Esophagus squamous epithelium (tissue), 4 donors: ENCODE data around the gene C1orf167.

Source experiments
- CTCF ChIP-seq, 6 experiments: fragments of 450-650 bp in 4 of 6; fragments of 200-600 bp in 2 of 6; sonication (generic) in 2 of 6; IDR thresholded peaks; one replicate each; pipeline ENCODE4 v1.5.1; 2016 to 2019; ENCODE audit warnings: antibody characterized with exemption in 6 of 6, mild to moderate bottlenecking in 4 of 6, moderate library complexity in 4 of 6
- POLR2A ChIP-seq, 4 donors: fragments of 450-650 bp; IDR thresholded peaks; one replicate each; pipeline ENCODE4 v1.6.1; 2017; ENCODE audit warnings: antibody characterized with exemption in 4 of 4, mild to moderate bottlenecking in 4 of 4, moderate library complexity in 3 of 4

GRCh38 chr1:11730429-11730891 is 31.5 kb upstream of the C1orf167 start:
- TF ChIP-seq POLR2A (IDR thresholded peaks at IDR 0.05) (no peak), CTCF (IDR thresholded peaks at IDR 0.05) (no peak)
